ENCODE data around the gene LINGO3.

DNA sequence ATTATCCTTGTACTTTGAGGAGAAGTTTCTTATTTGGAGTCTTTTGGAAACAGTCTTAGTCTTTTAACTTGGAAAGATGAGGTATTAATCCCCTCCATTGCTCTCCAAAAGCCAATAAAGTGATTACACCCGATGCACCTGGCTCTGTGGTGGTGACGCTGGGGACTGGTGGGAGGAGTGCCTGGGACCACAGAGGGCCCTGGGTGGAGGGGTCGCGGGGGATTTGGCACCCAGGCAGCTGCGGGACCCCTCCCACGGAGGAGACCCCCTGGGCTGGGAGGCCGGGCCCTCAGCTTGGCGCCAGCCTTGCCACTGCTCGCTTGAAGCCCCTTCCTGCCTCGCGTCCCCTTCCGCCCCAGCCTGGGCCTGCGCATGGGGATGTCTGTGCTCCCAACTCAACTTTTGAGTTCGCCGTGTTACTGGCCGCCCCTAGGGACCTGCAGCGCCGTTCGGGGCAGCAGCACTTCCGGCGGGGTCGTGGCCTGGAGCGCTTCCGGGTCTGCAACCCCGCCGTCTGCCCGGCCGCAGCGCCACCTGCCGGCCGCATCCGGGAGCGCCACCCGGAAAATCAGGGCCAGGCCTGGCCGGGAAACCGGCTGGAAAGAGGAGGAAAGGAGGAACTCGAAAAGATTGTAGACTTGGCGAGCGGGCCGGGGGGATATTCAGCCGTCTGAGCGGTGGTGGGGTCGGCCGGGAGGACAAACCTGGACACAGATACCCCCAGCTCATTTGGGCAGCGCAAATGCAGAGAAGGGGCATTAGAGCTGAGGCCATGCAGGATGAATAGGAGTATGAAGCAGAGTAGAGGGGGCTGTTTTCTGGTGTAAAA is 34.4 kb downstream of the LINGO3 start:
- TF ChIP-seq, protein P1, sequence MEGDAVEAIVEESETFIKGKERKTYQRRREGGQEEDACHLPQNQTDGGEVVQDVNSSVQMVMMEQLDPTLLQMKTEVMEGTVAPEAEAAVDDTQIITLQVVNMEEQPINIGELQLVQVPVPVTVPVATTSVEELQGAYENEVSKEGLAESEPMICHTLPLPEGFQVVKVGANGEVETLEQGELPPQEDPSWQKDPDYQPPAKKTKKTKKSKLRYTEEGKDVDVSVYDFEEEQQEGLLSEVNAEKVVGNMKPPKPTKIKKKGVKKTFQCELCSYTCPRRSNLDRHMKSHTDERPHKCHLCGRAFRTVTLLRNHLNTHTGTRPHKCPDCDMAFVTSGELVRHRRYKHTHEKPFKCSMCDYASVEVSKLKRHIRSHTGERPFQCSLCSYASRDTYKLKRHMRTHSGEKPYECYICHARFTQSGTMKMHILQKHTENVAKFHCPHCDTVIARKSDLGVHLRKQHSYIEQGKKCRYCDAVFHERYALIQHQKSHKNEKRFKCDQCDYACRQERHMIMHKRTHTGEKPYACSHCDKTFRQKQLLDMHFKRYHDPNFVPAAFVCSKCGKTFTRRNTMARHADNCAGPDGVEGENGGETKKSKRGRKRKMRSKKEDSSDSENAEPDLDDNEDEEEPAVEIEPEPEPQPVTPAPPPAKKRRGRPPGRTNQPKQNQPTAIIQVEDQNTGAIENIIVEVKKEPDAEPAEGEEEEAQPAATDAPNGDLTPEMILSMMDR (IDR thresholded peaks at IDR 0.05) = peak; percentile 83 to 99 (median 97)
- peak in 1 of 2 donors; percentile 13 for TF ChIP-seq POLR2A (IDR thresholded peaks at IDR 0.05)
